Activated B cell treated with CpG ODN at 0.5 μM for 24 hours (primary cell): ENCODE data around the gene SREBF1. TPM values are rescaled to one million over a fixed set of nuclear protein-coding genes. Genes with fewer than 3 reads are reported as not detected.

Experiments
- ATAC-seq: fragments of 200-7000 bp; cut with Tn5 transposase; one replicate; pipeline ENCODE4 v1.10.0; 2021; ENCODE audit warnings: low read depth, mild to moderate bottlenecking, moderate library complexity
- CTCF ChIA-PET: fragments of 350-600 bp; sonication (Branson Sonifier 250); formaldehyde crosslinking; loops from one replicate; lab custom pipeline; 2021; ENCODE audit warnings: antibody characterized with exemption; lab: Charles Lee
- POLR2A ChIA-PET: fragments of 350-600 bp; sonication (Branson Sonifier 250); formaldehyde crosslinking; loops from one replicate; lab custom pipeline; 2021; ENCODE audit warnings: antibody characterized with exemption; lab: Charles Lee
- DNase-seq: peaks from one replicate; pipeline ENCODE4 v3.0.0; 2022
- H3K27ac Mint-ChIP-seq: one replicate; pipeline ENCODE4 v1.8.0; 2020; ENCODE audit warnings: mixed read lengths
- H3K27me3 Mint-ChIP-seq: one replicate; pipeline ENCODE4 v1.8.0; 2021; ENCODE audit warnings: mixed read lengths
- H3K36me3 Mint-ChIP-seq: one replicate; pipeline ENCODE4 v1.8.0; 2021; ENCODE audit warnings: low read depth, mixed read lengths
- H3K4me1 Mint-ChIP-seq: one replicate; pipeline ENCODE4 v1.8.0; 2021; ENCODE audit warnings: mixed read lengths
- H3K4me3 Mint-ChIP-seq: one replicate; pipeline ENCODE4 v1.8.0; 2020; ENCODE audit warnings: mild to moderate bottlenecking, mixed read lengths
- H3K9me3 Mint-ChIP-seq: one replicate; pipeline ENCODE4 v1.8.0; 2020; ENCODE audit warnings: mixed read lengths
- CTCF ChIP-seq: fragments of 200-600 bp; IDR thresholded peaks from one replicate; pipeline ENCODE4 v1.8.0; 2022; ENCODE audit warnings: antibody characterized with exemption, mild to moderate bottlenecking
- intact Hi-C: fragments of 100-400 bp; cut with micrococcal nuclease; formaldehyde crosslinking; loops from one replicate; pipeline ENCODE4 v1.15.1; 2024
- total RNA-seq: library from RNA; stranded (reverse); gene quantifications from 2 replicates; pipeline ENCODE4 v1.2.3, GENCODE V29; 2022

SREBF1 gene
- total RNA-seq, 1 donor from 2014 or later: 19.7 TPM

GRCh38 chr17:17851103-17852002 is 14.6 kb upstream of the SREBF1 start:
- Mint-ChIP-seq H3K27ac (no peak overlapping the region), H3K36me3 (peaks cover 3% of the 10 kb centered on the region), H3K9me3 (no peaks in the 10 kb centered on the region), H3K27me3 (no peaks in the 10 kb centered on the region), H3K4me3 (no peak overlapping the region), H3K4me1 (peaks cover 35% of the 10 kb centered on the region)
- intact Hi-C loops: no loop called here
- no peak for TF ChIP-seq CTCF
- CTCF ChIA-PET: interaction anchor here (1.0 to 1.1 kb wide), 2 partner anchors 9 to 68 kb away, joined by 3 to 4 read pairs; no protein-coding TSS in a partner anchor
- DNase-seq: no peak
- POLR2A ChIA-PET: interaction anchor here (1.6 kb wide), 1 partner anchor 169 kb away, joined by 7 read pairs; no protein-coding TSS in a partner anchor
- no peak for ATAC-seq

DNA sequence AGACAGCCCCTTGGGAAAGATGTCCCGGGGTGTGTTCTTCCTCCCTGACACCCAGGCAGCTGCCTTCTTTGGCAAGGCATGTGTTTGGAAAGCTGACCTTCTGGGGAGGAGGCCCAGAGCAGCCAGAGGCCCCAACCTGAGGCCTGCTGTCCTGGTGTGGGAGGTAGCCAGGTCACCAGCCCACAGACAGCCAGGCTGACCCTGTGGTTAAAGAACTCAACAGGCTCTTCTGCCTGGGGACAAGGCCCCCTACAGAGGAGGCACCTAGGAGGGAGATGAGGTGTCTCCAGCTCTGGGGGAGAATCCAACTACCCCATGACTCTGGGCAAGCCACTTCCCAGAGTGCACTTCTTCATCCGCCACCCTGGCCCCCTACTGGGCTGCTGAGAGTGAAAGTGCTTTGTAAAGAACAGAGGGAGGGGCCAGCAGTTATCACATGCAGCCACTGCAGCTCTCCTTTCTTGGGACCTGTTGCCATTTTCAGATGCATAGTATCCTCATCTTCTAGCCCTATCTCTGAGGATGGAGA is 13.1 kb upstream of the SREBF1 start:
- H3K27me3 Mint-ChIP-seq: no peaks in the 10 kb centered on the region
- intact Hi-C loops: loop anchor here (1.0 kb wide), 1 partner anchor 10 kb away; no protein-coding TSS in a partner anchor
- DNase-seq (no peak), ATAC-seq (peak; percentile 88)
- CTCF ChIA-PET: interaction anchor here (0.8 to 1.4 kb wide), 4 partner anchors 10 to 38 kb away, joined by 3 to 5 read pairs (median 4); partner anchors contain the start of gene SREBF1
- no peak for TF ChIP-seq CTCF
- peaks cover 3% of the 10 kb centered on the region for H3K36me3 Mint-ChIP-seq
- no peak overlapping the region for H3K4me3 Mint-ChIP-seq
- no peaks in the 10 kb centered on the region for H3K9me3 Mint-ChIP-seq
- H3K27ac Mint-ChIP-seq: peak overlapping the region; percentile 24
- POLR2A ChIA-PET: interaction anchor here (0.6 to 1.9 kb wide), 5 partner anchors 9 to 860 kb away, joined by 3 to 9 read pairs (median 7); no protein-coding TSS in a partner anchor
- peaks cover 35% of the 10 kb centered on the region for H3K4me1 Mint-ChIP-seq

- Mint-ChIP-seq H3K4me3 (no peak overlapping the region), H3K27me3 (no peaks in the 10 kb centered on the region), H3K27ac (peak overlapping the region; percentile 24), H3K4me1 (peaks cover 35% of the 10 kb centered on the region), H3K36me3 (peaks cover 3% of the 10 kb centered on the region), H3K9me3 (no peaks in the 10 kb centered on the region)
- ChIA-PET POLR2A (interaction anchor here (0.5 to 1.9 kb wide), 6 partner anchors 9 to 251 kb away, joined by 3 to 9 read pairs (median 6); no protein-coding TSS in a partner anchor), CTCF (interaction anchor here (0.8 to 1.4 kb wide), 3 partner anchors 12 to 38 kb away, joined by 3 to 5 read pairs (median 4); partner anchors contain the start of gene SREBF1)
- no peak for TF ChIP-seq CTCF
- ATAC-seq (peak; percentile 51), DNase-seq (no peak)
- intact Hi-C loops: no loop called here
Measured at GRCh38 chr17:17849147-17849820, 12.5 kb upstream of the SREBF1 start.

GRCh38 chr17:17848311-17849082 is 11.7 kb upstream of the SREBF1 start:
- TF ChIP-seq CTCF: no peak
- ATAC-seq: no peak
- no peak overlapping the region for H3K4me3 Mint-ChIP-seq
- H3K27me3 Mint-ChIP-seq: no peaks in the 10 kb centered on the region
- H3K36me3 Mint-ChIP-seq: peaks cover 3% of the 10 kb centered on the region
- CTCF ChIA-PET: interaction anchor here (1.0 to 1.4 kb wide), 2 partner anchors 12 to 13 kb away, joined by 3 to 5 read pairs; partner anchors contain the start of gene SREBF1
- no peaks in the 10 kb centered on the region for H3K9me3 Mint-ChIP-seq
- no peak for DNase-seq
- intact Hi-C loops: no loop called here
- POLR2A ChIA-PET: interaction anchor here (0.9 to 1.9 kb wide), 4 partner anchors 8 to 14 kb away, joined by 4 to 9 read pairs (median 8); partner anchors contain the start of gene SREBF1
- H3K4me1 Mint-ChIP-seq: peaks cover 35% of the 10 kb centered on the region
- no peak overlapping the region for H3K27ac Mint-ChIP-seq
